Endothelial cell of umbilical vein (primary cell): ENCODE results near the gene ZNF534. TPM values are rescaled to one million over a fixed set of nuclear protein-coding genes. Genes with fewer than 3 reads are reported as not detected.
"Not testable (repeated sequence)": the region's sequence is repeated elsewhere in the genome, so short reads cannot be mapped to it uniquely, and the experiment has no call there.

Source experiments
- BruUV-seq: library from RNA; stranded (reverse); fragments of 400-500 nt; replicated peaks from 2 replicates; lab custom pipeline; 2021; lab: Mats Ljungman, UMichigan
- CTCF ChIA-PET: fragments of 300-600, 350-600 bp; sonication (Branson Sonifier 250); formaldehyde crosslinking; loops from one replicate; lab custom pipeline; 2021; ENCODE audit warnings: antibody characterized with exemption, inconsistent platforms; lab: Charles Lee
- POLR2A ChIA-PET: fragments of 300-600, 350-600 bp; sonication (Branson Sonifier 250); formaldehyde crosslinking; loops from one replicate; lab custom pipeline; 2021; ENCODE audit warnings: antibody characterized with exemption, inconsistent platforms; lab: Charles Lee
- DNase-seq: peaks from one replicate; pipeline ENCODE4 v3.0.0-alpha.2; 2011; ENCODE audit warnings: low read depth, low spot score
- FAIRE-seq: peaks from 2 replicates; lab custom pipeline; 2011; peaks lifted over from hg19 to GRCh38; lab: Jason Lieb, UNC
- H2AFZ ChIP-seq: 2 replicates; pipeline ENCODE4 v1.6.0; 2012; ENCODE audit warnings: low read depth, low read length, control low read depth, inconsistent platforms
- H3K27ac ChIP-seq: 2 replicates; pipeline ENCODE4 v1.5.1; 2011; ENCODE audit warnings: low read depth, mild to moderate bottlenecking, control low read depth, low read length, moderate library complexity; ENCODE audit not compliant: insufficient read depth
- H3K27me3 ChIP-seq, 2 experiments: 2 replicates each; pipeline versions ENCODE4 v1.6.0 to v1.6.1; 2011; ENCODE audit warnings: low read length in 2 of 2, mixed read lengths in 1 of 2; ENCODE audit not compliant: control insufficient read depth in 2 of 2, insufficient read depth in 2 of 2
- H3K36me3 ChIP-seq, 2 experiments: 2 replicates in 1 of 2; 3 replicates in 1 of 2; pipeline ENCODE4 v1.5.1; 2011; ENCODE audit warnings: low read length in 2 of 2, mild to moderate bottlenecking in 1 of 2, moderate library complexity in 1 of 2; ENCODE audit not compliant: control insufficient read depth in 2 of 2, insufficient read depth in 2 of 2; ENCODE audit errors: extremely low read depth in 1 of 2
- H3K4me1 ChIP-seq: 3 replicates; pipeline ENCODE4 v1.5.1; 2011; ENCODE audit warnings: mild to moderate bottlenecking, low read length; ENCODE audit not compliant: control insufficient read depth, insufficient read depth; ENCODE audit errors: extremely low read depth
- H3K4me2 ChIP-seq: 2 replicates; pipeline ENCODE4 v1.6.1; 2011; ENCODE audit warnings: low read length, control low read depth, mixed read lengths; ENCODE audit not compliant: insufficient read depth
- H3K4me3 ChIP-seq, 3 experiments: fragments of 200-600 bp in 1 of 3; sonication (generic), shearing (Covaris generic) in 1 of 3; replicated peaks in 1 of 3; 2 replicates each; pipeline ENCODE4 v1.5.1; 2011 to 2016; ENCODE audit warnings: control low read depth in 3 of 3, low read length in 3 of 3, mild to moderate bottlenecking in 2 of 3, inconsistent platforms in 1 of 3, low read depth in 1 of 3, moderate library complexity in 1 of 3; ENCODE audit not compliant: insufficient read depth in 1 of 3
- H3K79me2 ChIP-seq: 2 replicates; pipeline ENCODE4 v1.6.0; 2012; ENCODE audit warnings: low read length, inconsistent platforms; ENCODE audit not compliant: control insufficient read depth, insufficient read depth
- H3K9ac ChIP-seq: replicated peaks from 2 replicates; pipeline ENCODE3; 2011; ENCODE audit warnings: low read length, control low read depth; ENCODE audit not compliant: insufficient read depth; ENCODE audit errors: extremely low read depth
- H3K9me1 ChIP-seq: replicated peaks from 3 replicates; pipeline ENCODE4 v1.6.0; 2011; ENCODE audit warnings: mild to moderate bottlenecking, low read length; ENCODE audit not compliant: control insufficient read depth, insufficient read depth; ENCODE audit errors: extremely low read depth
- H3K9me3 ChIP-seq: replicated peaks from 2 replicates; pipeline ENCODE4 v1.5.1; 2012; ENCODE audit warnings: low read length, inconsistent platforms; ENCODE audit not compliant: control insufficient read depth, insufficient read depth
- H4K20me1 ChIP-seq: replicated peaks from 2 replicates; pipeline ENCODE3; 2011; ENCODE audit warnings: mild to moderate bottlenecking, low read length; ENCODE audit not compliant: control insufficient read depth, insufficient read depth; ENCODE audit errors: extremely low read depth
- dilution Hi-C: fragments of 300-500 bp; cut with MboI; formaldehyde crosslinking; loops from one replicate; pipeline ENCODE4 v1.15.0; 2019; ENCODE audit warnings: low sequenced_read_pairs; ENCODE audit not compliant: extremely low pct_ligation_motif_present
- intact Hi-C: fragments of 100-400 bp; cut with micrococcal nuclease; formaldehyde crosslinking; loops from one replicate; pipeline ENCODE4 v1.10.0; 2022
- polyA plus RNA-seq, 4 experiments: library from polyadenylated mRNA; depleted of rRNA in 3 of 4; stranded (reverse) in 3 of 4; unstranded in 1 of 4; fragments of >200 nt; gene quantifications; 2 replicates each; pipeline versions ENCODE4 v1.2.1 to v1.2.3, GENCODE V29; 2011 to 2012; ENCODE audit warnings: missing spikeins in 1 of 4
- total RNA-seq: library from RNA; stranded (reverse); gene quantifications from 2 replicates; pipeline ENCODE4 v1.2.3, GENCODE V29; 2021

Gene ZNF534
- total and polyA plus RNA-seq, 2 donors (not counting 3 experiments of a cell fraction or from before 2014, with no cell fraction given), result not detected

GRCh38 chr19:52484111-52484743, 55.3 kb downstream of the ZNF534 start:
- H2AFZ ChIP-seq, BruUV-seq, H4K20me1 ChIP-seq, H3K79me2 ChIP-seq, FAIRE-seq, H3K36me3 ChIP-seq, intact Hi-C loops, H3K4me3 ChIP-seq, POLR2A ChIA-PET, H3K27me3 ChIP-seq, dilution Hi-C loops, H3K9ac ChIP-seq, H3K4me1 ChIP-seq, CTCF ChIA-PET, H3K9me3 ChIP-seq, H3K27ac ChIP-seq, H3K4me2 ChIP-seq, DNase-seq, H3K9me1 ChIP-seq: not testable (repeated sequence)

DNA sequence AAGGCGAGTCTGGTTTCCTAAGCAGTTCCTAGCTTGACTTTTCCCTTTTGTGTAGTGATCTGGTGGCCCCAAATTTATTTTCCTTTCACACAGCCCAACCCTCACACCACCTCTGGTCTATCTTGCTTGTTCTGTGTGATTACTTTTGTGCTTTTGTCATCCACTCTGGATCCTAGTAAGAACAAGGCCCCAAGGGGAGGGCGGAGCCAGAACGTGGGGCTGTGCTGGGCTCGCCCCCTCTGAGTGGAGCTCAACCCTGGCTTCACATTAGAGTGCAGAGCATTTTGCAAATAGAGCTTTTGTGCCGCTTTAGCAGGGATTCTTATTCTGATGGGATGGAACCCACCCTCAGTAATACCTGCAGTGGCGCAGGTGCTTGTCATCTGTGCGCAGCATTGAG, 56.1 kb downstream of the ZNF534 start:
- H3K36me3 ChIP-seq, H3K9me3 ChIP-seq, H2AFZ ChIP-seq, H3K4me2 ChIP-seq, H3K4me1 ChIP-seq, DNase-seq, POLR2A ChIA-PET, FAIRE-seq, H4K20me1 ChIP-seq, H3K79me2 ChIP-seq, H3K27me3 ChIP-seq, CTCF ChIA-PET, H3K4me3 ChIP-seq, intact Hi-C loops, H3K27ac ChIP-seq, BruUV-seq, H3K9me1 ChIP-seq, dilution Hi-C loops, H3K9ac ChIP-seq: not testable (repeated sequence)

GRCh38 chr19:52485561-52486240, 56.8 kb downstream of the ZNF534 start:
- H3K27ac ChIP-seq, H3K4me2 ChIP-seq, H4K20me1 ChIP-seq, H3K9me3 ChIP-seq, H3K9me1 ChIP-seq, DNase-seq, dilution Hi-C loops, CTCF ChIA-PET, H3K27me3 ChIP-seq, intact Hi-C loops, POLR2A ChIA-PET, H3K4me1 ChIP-seq, H3K79me2 ChIP-seq, BruUV-seq, FAIRE-seq, H3K36me3 ChIP-seq, H3K9ac ChIP-seq, H3K4me3 ChIP-seq, H2AFZ ChIP-seq: not testable (repeated sequence)
